ENCODE data around the gene WASF2. TPM values are rescaled to one million over a fixed set of nuclear protein-coding genes. Genes with fewer than 3 reads are reported as not detected.

Gene WASF2
- polyA plus RNA-seq, 1 experiment, result 62.7 TPM

DNA sequence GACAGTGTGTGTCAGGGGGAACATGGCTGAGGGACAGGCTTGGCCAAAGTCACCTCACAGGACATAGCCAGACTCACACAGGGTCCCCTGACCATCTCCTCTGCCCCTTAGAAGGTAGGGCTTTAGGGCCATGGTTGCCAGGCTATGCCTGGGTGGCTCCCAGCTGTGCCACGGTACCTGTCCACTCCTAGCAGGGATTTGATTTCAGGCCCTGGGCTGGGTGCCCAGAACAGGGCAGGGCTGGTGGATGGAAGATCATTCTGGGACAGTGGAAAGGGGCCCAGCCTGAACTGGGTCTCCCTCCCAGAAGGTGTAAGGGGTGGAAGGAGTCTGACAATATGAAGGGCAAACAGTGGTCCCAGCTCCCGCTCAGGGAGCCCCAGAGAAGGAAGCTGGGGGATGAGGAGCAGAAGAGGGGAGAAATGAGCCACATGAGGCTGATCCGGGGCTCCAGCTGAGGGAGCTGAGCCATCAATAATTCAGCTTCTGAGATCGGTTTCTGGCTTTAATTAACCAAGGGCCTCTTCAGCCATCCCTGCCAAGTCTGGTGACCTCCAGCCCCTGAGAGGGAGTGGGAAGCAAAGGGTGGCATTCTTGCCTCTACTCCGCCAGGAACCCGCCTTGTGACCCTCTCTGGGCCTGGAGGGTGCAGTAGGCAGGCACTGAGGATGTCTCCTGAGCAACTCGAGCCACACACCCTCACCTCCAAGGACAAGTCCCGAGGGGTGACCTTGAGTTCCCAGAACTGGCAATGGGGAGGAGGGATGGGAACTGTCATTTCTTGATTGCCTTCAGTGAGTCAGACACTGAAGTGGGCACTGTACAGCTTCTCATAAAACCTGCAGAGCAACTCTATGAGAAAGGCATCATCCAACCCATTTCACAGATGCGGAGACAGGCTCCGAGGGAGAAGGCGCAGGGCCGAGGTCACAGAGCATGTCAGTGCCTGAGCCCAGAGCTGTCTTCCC lies 108.9 kb downstream of the WASF2 start:
- ChIA-PET POLR2A (no interaction called here), CTCF (interaction anchor here (0.9 to 1.5 kb wide), 3 partner anchors 23 to 81 kb away, joined by 3 to 4 read pairs (median 3); no protein-coding TSS in a partner anchor)
- TF ChIP-seq, protein P1, sequence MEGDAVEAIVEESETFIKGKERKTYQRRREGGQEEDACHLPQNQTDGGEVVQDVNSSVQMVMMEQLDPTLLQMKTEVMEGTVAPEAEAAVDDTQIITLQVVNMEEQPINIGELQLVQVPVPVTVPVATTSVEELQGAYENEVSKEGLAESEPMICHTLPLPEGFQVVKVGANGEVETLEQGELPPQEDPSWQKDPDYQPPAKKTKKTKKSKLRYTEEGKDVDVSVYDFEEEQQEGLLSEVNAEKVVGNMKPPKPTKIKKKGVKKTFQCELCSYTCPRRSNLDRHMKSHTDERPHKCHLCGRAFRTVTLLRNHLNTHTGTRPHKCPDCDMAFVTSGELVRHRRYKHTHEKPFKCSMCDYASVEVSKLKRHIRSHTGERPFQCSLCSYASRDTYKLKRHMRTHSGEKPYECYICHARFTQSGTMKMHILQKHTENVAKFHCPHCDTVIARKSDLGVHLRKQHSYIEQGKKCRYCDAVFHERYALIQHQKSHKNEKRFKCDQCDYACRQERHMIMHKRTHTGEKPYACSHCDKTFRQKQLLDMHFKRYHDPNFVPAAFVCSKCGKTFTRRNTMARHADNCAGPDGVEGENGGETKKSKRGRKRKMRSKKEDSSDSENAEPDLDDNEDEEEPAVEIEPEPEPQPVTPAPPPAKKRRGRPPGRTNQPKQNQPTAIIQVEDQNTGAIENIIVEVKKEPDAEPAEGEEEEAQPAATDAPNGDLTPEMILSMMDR (IDR thresholded peaks at IDR 0.05; ENCODE audit: low read depth, low read length), result no peak
- H3K9me3 ChIP-seq (ENCODE audit: control insufficient read depth, insufficient read depth, low read length), result no peaks in the 10 kb centered on the region
- H3K27ac ChIP-seq (ENCODE audit: low read depth, low read length), result peak overlapping the region; percentile 2
- no peak overlapping the region for H3K4me3 ChIP-seq (ENCODE audit: low read depth, low read length)
- peaks cover 19% of the 10 kb centered on the region for H3K27me3 ChIP-seq (ENCODE audit: control insufficient read depth, insufficient read depth, low read length)
- DNase-seq (ENCODE audit: low read depth, low spot score), result no peak

DNA sequence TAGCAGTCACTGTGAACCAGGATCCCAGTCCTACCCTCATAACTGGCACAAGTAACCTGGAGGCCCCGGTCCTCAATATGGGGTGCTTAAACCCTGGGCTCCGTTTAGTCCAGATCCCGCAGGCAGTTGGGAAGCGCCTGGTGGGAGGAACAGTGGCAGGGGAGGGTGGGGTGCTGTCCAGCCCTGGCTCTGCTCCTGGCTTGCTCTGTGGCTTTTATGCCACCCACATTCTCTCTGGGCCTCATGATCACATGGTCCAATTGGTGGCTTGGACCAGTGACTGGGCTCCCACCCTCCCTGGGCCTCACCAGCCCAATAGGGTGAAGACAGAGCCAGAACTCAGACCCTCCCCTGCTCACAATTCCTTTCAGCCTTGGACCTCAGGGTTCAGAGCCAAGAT lies 109.7 kb downstream of the WASF2 start:
- POLR2A ChIA-PET, result no interaction called here
- peaks cover 21% of the 10 kb centered on the region for H3K27me3 ChIP-seq (ENCODE audit: control insufficient read depth, insufficient read depth, low read length)
- H3K27ac ChIP-seq (ENCODE audit: low read depth, low read length), result no peak overlapping the region
- H3K4me3 ChIP-seq (ENCODE audit: low read depth, low read length), result no peak overlapping the region
- CTCF ChIA-PET, result no interaction called here
- TF ChIP-seq, protein P1 (IDR thresholded peaks at IDR 0.05; ENCODE audit: low read depth, low read length), result no peak
- no peak for DNase-seq (ENCODE audit: low read depth, low spot score)
- H3K9me3 ChIP-seq (ENCODE audit: control insufficient read depth, insufficient read depth, low read length), result no peaks in the 10 kb centered on the region

DNA sequence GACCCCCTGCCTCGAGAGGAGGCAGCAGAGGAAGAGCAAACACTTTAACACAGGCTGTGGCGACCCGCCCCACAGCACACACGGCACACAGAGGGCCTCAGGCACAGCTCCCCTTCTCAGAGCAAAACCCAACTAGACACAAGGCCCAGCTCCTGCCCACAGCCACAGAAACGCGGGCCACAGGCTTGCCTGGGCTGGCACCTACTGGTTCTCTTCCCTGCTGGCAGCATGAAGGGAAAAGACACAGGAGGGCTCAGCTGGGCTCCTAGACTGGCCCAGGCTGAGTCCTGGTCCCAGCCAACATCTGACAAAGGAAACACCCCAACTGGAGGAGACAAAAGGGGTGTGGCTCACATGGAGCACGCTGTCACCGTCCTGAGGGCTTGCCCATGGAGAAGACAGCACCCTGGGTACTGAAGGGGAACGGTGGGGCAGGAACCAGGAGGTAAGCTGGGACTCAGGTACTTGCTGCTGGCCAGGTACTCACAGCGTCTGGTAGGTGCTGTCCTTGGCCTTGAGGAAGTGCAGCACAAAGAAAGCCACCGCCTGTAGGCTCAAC lies 110.3 kb downstream of the WASF2 start:
- TF ChIP-seq, protein P1 (IDR thresholded peaks at IDR 0.05; ENCODE audit: low read depth, low read length), result no peak
- Histone ChIP-seq H3K27me3 (ENCODE audit: control insufficient read depth, insufficient read depth, low read length) (peaks cover 24% of the 10 kb centered on the region), H3K9me3 (ENCODE audit: control insufficient read depth, insufficient read depth, low read length) (no peaks in the 10 kb centered on the region), H3K27ac (ENCODE audit: low read depth, low read length) (no peak overlapping the region), H3K4me3 (ENCODE audit: low read depth, low read length) (no peak overlapping the region)
- ChIA-PET POLR2A (no interaction called here), CTCF (no interaction called here)
- no peak for DNase-seq (ENCODE audit: low read depth, low spot score)

DNA sequence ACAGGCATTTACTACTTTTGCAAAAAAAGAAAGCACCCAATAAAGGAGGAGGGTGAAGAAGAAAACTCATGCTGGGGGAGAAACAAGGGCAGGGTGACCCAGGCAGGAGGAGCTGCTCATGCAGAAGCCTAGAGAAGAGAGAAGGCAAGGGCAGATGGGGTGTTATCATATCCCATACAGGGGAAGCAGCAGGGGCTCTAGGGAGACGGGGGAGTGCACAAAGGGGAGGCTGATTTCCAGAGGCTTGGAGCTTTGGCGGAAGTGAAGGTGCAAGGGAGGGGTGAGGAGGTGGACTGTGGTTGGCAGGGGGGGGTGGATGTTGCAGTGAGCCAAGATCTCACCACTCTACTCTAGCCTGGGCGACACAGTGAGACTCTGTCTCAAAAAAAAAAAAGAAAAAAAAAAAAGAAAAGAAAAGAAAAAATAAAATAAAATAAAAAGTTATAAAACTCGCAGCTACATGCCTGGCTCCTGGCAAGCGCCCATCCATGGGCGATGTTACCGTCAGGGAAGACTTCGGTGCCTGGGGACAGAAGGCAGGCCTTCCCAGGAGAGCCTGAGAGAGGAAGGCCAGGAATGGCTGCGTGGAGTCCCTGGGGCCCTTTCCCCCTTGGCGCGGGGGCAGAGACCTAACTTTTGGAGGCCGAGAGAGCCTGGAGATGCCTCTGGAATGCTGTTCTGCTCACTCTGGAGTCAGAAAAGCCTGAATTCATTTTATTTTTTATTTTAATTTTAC lies 112.0 kb downstream of the WASF2 start:
- Histone ChIP-seq H3K9me3 (ENCODE audit: control insufficient read depth, insufficient read depth, low read length) (no peaks in the 10 kb centered on the region), H3K27me3 (ENCODE audit: control insufficient read depth, insufficient read depth, low read length) (peaks cover 24% of the 10 kb centered on the region), H3K27ac (ENCODE audit: low read depth, low read length) (no peak overlapping the region), H3K4me3 (ENCODE audit: low read depth, low read length) (no peak overlapping the region)
- TF ChIP-seq, protein P1 (IDR thresholded peaks at IDR 0.05; ENCODE audit: low read depth, low read length), result no peak
- ChIA-PET POLR2A (interaction anchor here (1.5 kb wide), 1 partner anchor 11 kb away, joined by 3 read pairs; the partner anchor contains the start of gene MAP3K6), CTCF (interaction anchor here (0.8 to 1.5 kb wide), 2 partner anchors 14 to 82 kb away, joined by 4 to 5 read pairs; no protein-coding TSS in a partner anchor)
- DNase-seq (ENCODE audit: low read depth, low spot score), result no peak

Data from AG04450 (cell line).